SJSA1 (cell line): ENCODE data around the gene UGT2B7. TPM values are rescaled to one million over a fixed set of nuclear protein-coding genes. Genes with fewer than 3 reads are reported as not detected.
"Not testable (repeated sequence)": the region's sequence is repeated elsewhere in the genome, so short reads cannot be mapped to it uniquely, and the experiment has no call there.

ENCODE experiments used
- DNase-seq, 2 experiments: peaks; one replicate each; pipeline ENCODE4 v3.0.0-alpha.2; 2015 to 2020; ENCODE audit warnings: low spot score in 2 of 2, low read depth in 1 of 2
- H3K27ac ChIP-seq: fragments of 250-450 bp; sonication (Bioruptor Pico); 2 replicates; pipeline ENCODE4 v1.5.1; 2020; ENCODE audit warnings: mild to moderate bottlenecking, moderate library complexity
- H3K27me3 ChIP-seq: fragments of 250-450 bp; sonication (Bioruptor Pico); replicated peaks from 2 replicates; pipeline ENCODE4 v1.5.1; 2020; ENCODE audit warnings: mild to moderate bottlenecking, moderate library complexity
- H3K36me3 ChIP-seq: fragments of 250-450 bp; sonication (Bioruptor Pico); 2 replicates; pipeline ENCODE4 v1.5.1; 2020; ENCODE audit warnings: mild to moderate bottlenecking
- H3K4me1 ChIP-seq: fragments of 250-450 bp; sonication (Bioruptor Pico); replicated peaks from 2 replicates; pipeline ENCODE4 v1.6.1; 2021; ENCODE audit warnings: mild to moderate bottlenecking
- H3K4me3 ChIP-seq: fragments of 250-450 bp; sonication (Bioruptor Pico); 2 replicates; pipeline ENCODE4 v1.5.1; 2020; ENCODE audit warnings: mild to moderate bottlenecking
- H3K9me3 ChIP-seq: fragments of 250-450 bp; sonication (Bioruptor Pico); replicated peaks from 2 replicates; pipeline ENCODE4 v1.5.1; 2020; ENCODE audit warnings: mild to moderate bottlenecking
- total RNA-seq: library from RNA; depleted of rRNA; stranded (reverse); fragments of >200 nt; shearing (Covaris generic); gene quantifications from 2 replicates; pipeline ENCODE4 v1.2.3, GENCODE V29; 2014; rRNA removed

UGT2B7 gene
- not detected in 2 replicates for total RNA-seq

DNA sequence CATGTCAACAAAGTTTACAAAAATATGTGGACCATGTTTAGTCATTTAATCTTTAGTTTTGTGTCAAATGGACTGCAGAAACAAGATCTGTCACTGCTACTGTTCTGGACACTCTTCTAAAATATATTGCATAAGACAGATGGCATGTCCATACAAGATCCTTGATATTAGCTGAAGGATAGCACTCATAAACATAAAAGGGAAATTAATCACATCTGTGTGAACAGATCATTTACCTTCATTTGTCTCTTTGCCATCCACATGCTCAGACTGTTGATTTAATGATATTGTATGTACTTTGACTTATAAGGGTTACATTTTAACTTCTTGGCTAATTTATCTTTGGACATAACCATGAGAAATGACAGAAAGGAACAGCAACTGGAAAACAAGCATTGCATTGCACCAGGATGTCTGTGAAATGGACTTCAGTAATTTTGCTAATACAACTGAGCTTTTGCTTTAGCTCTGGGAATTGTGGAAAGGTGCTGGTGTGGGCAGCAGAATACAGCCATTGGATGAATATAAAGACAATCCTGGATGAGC lies at the start of gene UGT2B7:
TSS of gene UGT2B7 (plus strand) at position 364 of the 546 bp plus-strand sequence. CDS start at position 411, 47 bp downstream.
- no peak for DNase-seq
- Histone ChIP-seq H3K27me3 (no peaks in the 10 kb centered on the region), H3K27ac (0 out of 2 replicates have a peak within 1 kb of the TSS, but pooled peaks have one; percentile 10), H3K4me1 (peaks cover 24% of the 10 kb centered on the region), H3K4me3 (no peak within 1 kb of the TSS), H3K36me3 (no peaks in the 10 kb centered on the region), H3K9me3 (no peaks in the 10 kb centered on the region)

DNA sequence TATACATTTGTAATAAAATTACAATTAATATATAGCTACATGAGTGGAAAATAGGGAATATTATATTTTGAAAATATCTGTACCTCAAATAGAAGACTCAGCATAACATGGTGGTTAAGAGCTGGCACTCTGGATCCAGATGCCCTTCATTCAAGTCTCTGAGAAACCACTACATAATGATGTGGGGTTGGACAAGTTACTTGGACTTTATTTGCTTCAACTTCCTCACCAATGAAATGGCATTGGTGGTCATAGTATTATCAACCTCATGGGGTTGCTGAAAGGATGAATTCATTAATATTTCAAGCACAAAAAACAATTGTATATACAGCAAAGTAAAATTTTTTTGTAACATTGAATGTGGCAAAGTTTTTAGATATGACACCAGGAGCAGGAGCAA lies 46.4 kb upstream of the UGT2B7 start:
- Histone ChIP-seq H3K4me1 (peaks cover 4% of the 10 kb centered on the region; the same call in 1 of the 2 replicates), H3K27ac (no peak overlapping the region), H3K27me3 (no peaks in the 10 kb centered on the region), H3K36me3 (no peaks in the 10 kb centered on the region), H3K9me3 (no peaks in the 10 kb centered on the region), H3K4me3 (no peak overlapping the region)
- no peak for DNase-seq

DNA sequence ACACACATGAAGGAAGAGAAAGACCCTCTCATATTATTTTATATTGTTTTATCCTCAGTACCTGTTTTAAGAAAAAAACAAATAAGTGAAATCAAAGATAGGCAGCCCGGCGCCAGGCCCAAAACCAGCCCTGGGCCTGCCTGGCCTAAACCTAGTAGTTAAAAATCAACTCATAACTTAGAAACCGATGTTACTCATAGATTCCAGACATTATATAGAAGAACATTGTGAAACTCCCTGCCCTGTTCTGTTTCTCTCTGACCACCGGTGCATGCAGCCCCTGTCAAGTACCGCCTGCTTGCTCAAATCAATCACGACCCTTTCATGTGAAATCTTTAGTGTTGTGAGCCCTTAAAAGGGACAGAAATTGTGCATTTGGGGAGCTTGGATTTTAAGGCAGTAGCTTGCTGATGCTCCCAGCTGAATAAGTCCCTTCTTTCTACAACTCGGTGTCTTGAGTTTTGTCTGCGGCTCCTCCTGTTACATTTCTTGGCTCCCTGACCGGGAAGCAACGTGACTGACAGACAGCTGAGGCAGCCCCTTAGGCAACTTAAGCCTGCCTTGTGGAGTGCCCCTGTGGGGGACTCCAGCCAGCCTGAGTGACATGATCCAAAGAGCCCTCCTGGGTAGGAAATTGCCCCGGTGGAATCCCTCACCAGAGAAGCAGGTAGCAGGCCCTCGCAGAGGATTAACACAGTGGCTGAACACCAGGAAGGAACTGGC lies 45.3 kb upstream of the UGT2B7 start:
- not testable (repeated sequence) for H3K4me3 ChIP-seq, H3K36me3 ChIP-seq, H3K9me3 ChIP-seq, H3K4me1 ChIP-seq, H3K27me3 ChIP-seq, H3K27ac ChIP-seq, DNase-seq

DNA sequence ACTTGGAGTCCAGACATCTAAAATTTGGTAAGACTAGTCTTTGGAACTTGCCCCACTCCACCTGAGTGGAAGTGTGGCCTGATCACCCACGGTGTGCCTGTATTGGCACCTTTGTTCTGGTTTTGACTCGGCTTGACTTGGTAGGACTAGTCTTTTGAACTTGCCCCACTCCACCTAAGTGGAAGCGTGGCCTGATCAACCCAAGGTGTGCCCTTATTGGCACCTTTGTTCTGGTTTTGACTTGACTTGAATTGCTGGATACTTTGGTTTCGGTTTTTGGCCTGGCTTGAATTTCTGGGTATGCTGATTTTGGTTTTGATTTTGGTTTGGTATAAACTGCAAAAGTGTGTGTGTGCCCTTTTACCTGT lies 44.7 kb upstream of the UGT2B7 start:
- no peak for DNase-seq
- no peaks in the 10 kb centered on the region for H3K36me3 ChIP-seq

DNA sequence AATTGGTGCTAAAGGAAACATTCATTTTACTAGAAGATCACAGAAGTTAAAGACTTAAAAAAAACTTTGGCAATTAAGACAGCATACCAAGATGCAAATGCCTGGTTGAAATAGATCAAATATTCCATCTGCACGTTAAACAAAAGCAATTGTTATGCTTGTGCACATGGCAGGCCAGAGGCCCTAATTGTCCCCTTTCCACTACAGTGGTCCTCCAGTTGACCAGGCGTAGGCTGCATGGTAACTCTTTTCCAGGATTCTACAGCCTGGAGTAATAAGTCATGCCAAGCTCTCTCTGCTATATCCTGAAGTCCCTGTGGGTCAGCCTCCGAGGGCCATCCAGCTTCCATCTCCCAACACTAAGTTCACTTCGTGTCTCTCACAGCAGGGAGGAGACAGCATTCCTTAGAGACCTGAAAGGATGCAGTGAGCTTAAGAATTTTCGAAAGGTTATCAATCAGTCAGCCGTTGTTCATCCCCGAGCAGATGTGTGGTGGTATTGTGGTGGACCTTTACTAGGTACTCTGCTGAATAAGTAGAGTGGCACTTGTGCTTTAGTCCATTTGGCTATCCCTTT lies 42.9 kb upstream of the UGT2B7 start:
- not testable (repeated sequence) for H3K27ac ChIP-seq, H3K27me3 ChIP-seq, H3K36me3 ChIP-seq, H3K4me3 ChIP-seq, H3K9me3 ChIP-seq, DNase-seq
- peaks cover 14% of the 10 kb centered on the region for H3K4me1 ChIP-seq

More for the DNA sequence above, 44.7 kb upstream of the UGT2B7 start:
- no peaks in the 10 kb centered on the region for H3K9me3 ChIP-seq
- no peak overlapping the region for H3K27ac ChIP-seq
- H3K4me3 ChIP-seq = no peak overlapping the region
- no peaks in the 10 kb centered on the region for H3K27me3 ChIP-seq
- peaks cover 7% of the 10 kb centered on the region; the same call in 1 of the 2 replicates for H3K4me1 ChIP-seq

DNA sequence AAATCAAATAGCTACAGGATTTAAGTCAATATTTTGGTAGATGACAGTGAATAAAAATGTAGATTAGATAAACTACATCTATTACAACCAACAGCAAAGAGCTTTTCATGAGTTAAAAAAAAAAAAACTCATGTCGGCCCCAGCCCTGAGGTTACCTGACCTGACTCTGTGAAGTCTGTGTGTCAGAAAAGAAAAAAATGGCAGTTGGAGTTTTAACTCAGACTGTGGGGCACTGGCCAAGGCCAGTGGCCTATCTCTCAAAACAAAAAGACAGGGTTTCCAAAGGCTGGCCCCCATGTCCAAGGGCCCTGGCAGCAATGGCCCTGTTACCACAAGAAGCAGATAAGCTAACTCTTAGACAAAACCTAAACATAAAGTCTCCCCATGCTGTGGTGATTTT lies 42.2 kb upstream of the UGT2B7 start:
- H3K27ac ChIP-seq, H3K36me3 ChIP-seq, DNase-seq, H3K9me3 ChIP-seq, H3K4me3 ChIP-seq, H3K27me3 ChIP-seq: not testable (repeated sequence)
- H3K4me1 ChIP-seq = peaks cover 14% of the 10 kb centered on the region

DNA sequence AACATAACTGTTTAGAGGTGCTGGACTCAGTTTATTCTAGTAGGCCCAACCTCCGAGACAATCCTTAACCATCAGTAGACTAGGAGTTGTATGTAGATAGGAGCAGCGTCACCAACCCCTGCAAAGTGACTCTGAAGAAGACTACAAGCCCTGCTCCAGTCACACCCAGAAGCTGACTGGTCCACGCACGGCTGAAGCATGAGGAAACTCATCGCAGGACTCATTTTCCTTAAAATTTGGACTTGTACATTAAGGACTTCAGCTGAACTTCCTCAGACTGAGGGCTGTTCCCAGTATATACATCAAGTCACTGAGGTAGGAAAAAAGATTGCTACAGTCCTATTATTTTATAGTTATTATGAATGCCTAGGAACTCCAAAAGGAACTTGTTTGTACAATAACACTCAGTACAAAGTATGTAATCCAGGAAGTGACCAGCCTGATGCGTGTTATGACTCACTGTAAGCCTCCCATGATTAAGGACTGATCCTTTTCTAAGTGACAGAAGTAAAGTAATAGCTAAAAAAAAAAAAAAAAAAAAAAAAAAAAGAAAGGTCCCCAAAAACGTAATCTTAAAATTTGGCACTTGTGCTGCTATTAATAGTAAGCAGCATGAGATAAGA lies 41.6 kb upstream of the UGT2B7 start:
- DNase-seq = peak in 1 of 2 experiments; percentile 52
- Histone ChIP-seq H3K27me3 (no peaks in the 10 kb centered on the region), H3K4me3 (no peak overlapping the region), H3K9me3 (no peaks in the 10 kb centered on the region), H3K4me1 (peaks cover 14% of the 10 kb centered on the region), H3K36me3 (no peaks in the 10 kb centered on the region), H3K27ac (peak overlapping the region; percentile 53)

DNA sequence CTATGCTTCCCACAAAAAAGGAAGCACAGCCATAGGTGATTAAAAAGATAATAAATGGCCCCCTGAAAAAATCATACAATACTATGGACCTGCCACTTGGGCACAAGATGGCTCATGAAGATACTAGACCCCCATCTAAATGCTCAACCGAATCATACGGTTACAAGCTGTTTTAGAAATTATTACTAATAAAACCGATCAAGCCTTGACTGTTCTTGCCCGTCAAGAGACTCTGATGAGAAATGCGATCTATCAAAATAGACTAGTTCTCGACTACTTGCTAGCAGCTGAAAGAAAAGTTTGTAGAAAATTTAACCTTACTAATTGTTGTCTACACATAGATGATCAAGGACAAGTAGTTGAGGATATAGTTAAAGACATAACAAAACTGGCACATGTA lies 40.1 kb upstream of the UGT2B7 start:
- Histone ChIP-seq H3K9me3 (no peaks in the 10 kb centered on the region), H3K36me3 (no peaks in the 10 kb centered on the region), H3K27ac (no peak overlapping the region), H3K27me3 (no peaks in the 10 kb centered on the region), H3K4me3 (no peak overlapping the region), H3K4me1 (peaks cover 14% of the 10 kb centered on the region)
- DNase-seq = no peak

DNA sequence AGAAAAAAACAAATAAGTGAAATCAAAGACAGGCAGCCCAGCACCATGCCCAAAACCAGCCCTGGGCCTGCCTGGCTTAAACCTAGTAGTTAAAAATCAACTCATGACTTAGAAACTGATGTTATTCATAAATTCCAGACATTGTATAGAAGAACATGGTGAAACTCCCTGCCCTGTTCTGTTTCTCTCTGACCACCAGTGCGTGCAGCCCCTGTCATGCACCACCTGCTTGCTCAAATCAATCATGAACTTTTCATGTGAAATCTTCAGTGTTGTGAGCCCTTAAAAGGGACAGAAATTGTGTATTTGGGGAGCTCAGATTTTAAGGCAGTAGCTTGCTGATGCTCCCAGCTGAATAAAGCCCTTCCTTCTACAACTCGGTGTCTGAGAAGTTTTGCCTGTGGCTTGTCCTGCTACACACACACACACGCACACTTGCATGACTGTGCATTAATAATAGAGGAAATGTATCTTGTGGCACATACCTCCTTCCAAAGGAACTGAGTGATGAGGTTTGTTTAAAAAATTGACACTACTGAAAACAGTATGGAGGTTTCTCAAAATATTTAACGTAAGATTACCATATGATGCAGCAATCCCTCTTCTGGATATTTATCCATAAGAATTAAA lies 39.2 kb upstream of the UGT2B7 start:
- Histone ChIP-seq H3K9me3 (no peaks in the 10 kb centered on the region), H3K36me3 (no peaks in the 10 kb centered on the region), H3K4me1 (peaks cover 14% of the 10 kb centered on the region), H3K27ac (no peak overlapping the region), H3K4me3 (no peak overlapping the region), H3K27me3 (no peaks in the 10 kb centered on the region)
- DNase-seq = no peak

DNA sequence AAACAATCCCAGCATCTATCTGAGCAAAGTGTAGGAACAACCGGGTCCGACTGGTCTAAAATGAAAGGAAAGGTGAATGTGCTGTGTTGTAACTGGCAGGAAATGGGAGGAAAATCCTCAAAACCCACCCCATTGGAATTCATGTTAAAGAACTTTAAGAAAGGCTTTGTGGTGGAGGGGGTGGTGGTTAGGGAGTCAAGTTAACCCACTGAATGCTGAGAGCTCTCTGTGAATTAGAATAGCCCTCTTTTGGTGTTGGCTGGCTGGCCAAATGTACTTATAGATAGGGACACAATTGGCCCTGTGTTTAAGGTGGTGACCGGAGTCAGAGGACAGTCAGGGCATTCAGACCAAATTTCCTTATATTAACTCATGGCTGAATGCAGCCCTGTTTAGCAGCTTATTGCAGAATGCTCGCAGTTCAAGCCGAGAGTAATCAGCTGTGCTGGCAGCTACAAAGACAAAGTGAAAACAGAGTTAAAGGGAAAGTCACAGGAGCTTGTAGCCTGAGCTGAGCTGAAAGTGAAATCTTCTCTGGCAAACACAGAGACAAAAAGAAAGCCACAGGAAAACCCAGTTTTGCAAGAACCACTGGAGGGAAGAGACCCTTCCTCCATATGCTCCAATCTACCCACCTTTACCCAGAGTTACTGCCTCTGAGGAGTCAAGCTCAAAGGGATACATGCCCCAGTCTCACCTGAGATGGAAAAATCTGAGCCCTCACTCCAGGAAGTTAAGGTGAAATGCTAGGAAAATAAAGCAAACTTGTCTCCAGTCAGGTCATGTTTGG lies 38.5 kb upstream of the UGT2B7 start:
- Histone ChIP-seq H3K27ac (no peak overlapping the region), H3K4me3 (no peak overlapping the region), H3K9me3 (no peaks in the 10 kb centered on the region), H3K36me3 (no peaks in the 10 kb centered on the region), H3K27me3 (no peaks in the 10 kb centered on the region), H3K4me1 (peaks cover 14% of the 10 kb centered on the region)
- DNase-seq = no peak

DNA sequence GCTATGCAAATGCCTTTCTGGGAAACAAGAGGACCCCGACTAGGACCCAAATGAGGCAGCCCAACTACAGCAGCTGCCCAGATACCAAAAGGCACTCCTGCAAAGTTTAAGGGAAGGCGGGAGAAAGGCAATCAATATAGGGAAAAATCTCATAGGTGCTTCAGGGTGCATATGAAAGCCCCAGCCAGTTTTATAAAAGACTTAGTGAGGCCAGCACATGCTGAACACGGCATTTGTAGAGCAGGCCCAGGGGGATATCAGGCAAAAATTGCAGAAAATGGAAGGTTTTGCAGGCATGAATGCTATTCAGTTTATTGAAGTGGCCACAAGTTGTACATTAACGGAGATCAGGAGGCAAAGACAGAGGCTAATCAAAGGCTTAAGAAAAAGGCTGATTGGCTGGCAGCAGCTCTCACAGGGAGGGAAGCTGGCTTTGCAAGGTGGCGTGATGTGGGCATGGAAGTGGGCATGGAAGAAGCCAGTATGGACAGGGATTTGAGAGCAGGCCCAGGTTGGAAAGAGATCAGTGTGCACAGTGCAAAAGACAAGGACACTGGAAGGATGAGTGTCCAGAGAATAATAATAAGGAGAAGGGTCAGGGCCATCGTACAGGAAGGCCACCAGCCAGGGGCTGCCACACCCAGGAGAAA lies 37.7 kb upstream of the UGT2B7 start:
- Histone ChIP-seq H3K36me3 (no peaks in the 10 kb centered on the region), H3K27ac (no peak overlapping the region), H3K9me3 (no peaks in the 10 kb centered on the region), H3K27me3 (no peaks in the 10 kb centered on the region), H3K4me1 (peaks cover 14% of the 10 kb centered on the region), H3K4me3 (no peak overlapping the region)
- DNase-seq = no peak

DNA sequence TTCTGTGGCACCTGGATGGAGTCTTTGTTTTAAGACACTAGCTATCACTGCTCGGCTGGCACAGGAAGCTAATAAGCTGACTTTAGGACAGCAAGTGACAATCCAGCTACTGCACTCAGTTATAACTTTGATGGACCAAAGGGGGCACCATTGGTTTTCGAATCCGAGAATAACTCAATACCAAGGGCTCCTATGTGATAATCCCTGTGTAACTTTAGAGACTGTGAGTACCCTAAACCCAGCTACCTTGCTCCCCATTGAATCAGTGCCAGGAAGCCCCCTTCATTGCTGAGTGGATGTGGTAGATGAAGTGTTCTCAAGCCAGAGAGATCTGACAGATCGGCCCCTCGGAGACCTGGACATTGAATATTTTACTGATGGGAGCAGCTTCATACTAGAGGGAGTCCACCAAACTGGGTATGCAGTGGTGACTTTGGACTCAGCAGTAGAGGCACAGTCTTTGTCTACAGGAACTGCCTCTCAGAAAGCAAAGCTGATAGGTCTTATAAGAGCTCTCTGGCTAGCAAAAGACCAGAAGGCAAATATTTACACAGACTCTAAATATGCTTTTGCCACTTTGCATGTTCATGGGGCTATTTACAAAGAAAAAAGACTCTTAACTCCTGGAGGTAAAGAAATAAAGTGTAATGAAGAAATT lies 35.5 kb upstream of the UGT2B7 start:
- Histone ChIP-seq H3K27me3 (no peaks in the 10 kb centered on the region), H3K9me3 (no peaks in the 10 kb centered on the region), H3K4me1 (peaks cover 7% of the 10 kb centered on the region; the same call in 1 of the 2 replicates), H3K27ac (no peak overlapping the region), H3K36me3 (no peaks in the 10 kb centered on the region), H3K4me3 (no peak overlapping the region)
- no peak for DNase-seq
